ENCODE data around the gene BLNK.

- TF ChIP-seq CTCF (IDR thresholded peaks at IDR 0.05 in 4 of 5, conservative IDR thresholded peaks at IDR 0.05 in 1 of 5) (no peak), POLR2A (IDR thresholded peaks at IDR 0.05) (no peak)
Measured at GRCh38 chr10:96288151-96288621, 16.8 kb upstream of the BLNK start.
